G401 (cell line): ENCODE results near the gene ITGB8. TPM values are rescaled to one million over a fixed set of nuclear protein-coding genes. Genes with fewer than 3 reads are reported as not detected.

Experiments used
- DNase-seq: peaks from one replicate; pipeline ENCODE4 v3.0.0-alpha.2; 2015; ENCODE audit warnings: low spot score
- in situ Hi-C: cut with HindIII; loops from 2 replicates; pipeline ENCODE4 v1.10.0; 2016; ENCODE audit warnings: low sequenced_read_pairs, mixed read lengths
- total RNA-seq: library from RNA; depleted of rRNA; stranded (reverse); fragments of >200 nt; shearing (Covaris generic); gene quantifications from 2 replicates; pipeline ENCODE4 v1.2.3, GENCODE V29; 2014

Gene ITGB8
- total RNA-seq, 1 experiment from 2014 or later: not detected

DNA sequence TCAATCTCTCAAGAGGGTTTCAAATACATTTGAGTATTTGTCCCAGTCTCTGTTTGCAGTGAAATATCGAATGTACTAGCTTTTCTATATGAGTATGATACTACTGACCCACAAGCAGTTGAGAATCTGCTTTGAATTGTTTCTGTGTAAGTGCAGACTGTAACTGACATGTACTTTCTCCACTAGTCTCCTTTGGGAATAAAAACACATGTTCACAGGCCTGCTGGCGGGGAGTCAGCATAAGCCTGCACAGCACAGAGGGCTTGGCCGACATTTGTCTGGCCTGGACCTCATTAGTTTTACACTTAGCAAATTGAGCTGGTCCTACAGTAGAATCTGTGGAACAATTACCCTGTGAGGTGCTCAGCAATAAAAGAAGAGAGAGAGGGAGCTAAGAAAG, 72.6 kb downstream of the ITGB8 start:
- no peak for DNase-seq
- in situ Hi-C loops: no loop called here

DNA sequence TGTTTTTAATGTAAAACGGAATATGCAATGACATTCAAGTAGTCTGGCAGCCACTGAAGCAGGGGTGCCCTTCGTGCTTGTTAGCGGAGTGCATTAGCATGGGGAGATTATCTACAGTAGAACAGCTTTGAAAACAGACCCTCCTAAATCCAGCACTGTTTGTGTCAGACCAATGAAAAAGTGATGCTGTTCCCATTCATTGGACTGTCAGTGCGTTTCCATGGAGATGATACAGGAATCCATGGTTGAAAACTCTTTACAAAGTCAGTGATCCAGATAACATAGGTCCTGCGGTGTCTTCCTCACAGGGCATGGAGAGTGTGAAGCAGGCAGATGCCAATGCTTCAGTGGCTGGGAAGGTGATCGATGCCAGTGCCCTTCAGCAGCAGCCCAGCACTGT, 73.6 kb downstream of the ITGB8 start:
- in situ Hi-C loops: no loop called here

DNA sequence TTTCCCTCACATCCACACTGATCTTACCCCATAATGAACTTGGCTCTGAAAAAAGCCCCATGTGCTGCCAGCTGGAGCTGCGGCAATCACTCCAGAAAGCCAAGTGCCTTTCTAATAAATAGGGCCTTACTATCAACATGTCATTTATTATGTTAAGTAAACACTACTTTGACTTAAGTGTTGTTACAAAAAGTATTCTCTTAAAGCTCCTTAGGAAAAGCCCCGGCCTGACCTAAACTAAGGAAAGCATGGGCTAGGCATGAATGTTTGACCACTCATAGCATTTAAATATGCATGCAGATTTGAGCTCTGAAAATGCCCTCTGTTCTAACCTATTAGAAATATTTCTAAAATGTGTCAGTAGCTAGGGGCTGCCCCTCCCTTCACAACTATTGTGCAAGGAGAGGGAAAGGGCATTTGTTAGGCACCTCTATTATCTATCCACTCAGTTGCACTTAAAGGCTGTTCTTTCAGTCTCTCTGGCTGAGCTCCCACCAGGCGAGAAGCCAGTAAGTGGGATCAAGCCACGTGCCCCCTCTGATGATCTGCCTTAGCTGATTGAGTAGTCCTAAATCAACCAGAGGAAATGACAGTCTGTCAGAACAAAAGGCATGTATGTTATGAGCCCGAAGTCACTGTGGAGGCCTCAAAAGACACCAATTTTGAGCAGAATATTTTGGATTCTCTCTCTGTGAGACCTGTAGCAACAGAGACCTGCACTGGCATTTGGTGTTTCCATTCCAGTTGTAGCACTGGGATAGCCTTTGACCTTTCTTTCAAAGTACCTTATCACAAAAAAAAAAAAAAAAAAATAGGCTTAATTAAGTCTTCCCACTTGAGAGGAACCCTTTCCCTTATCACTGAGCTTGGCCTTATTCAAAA, 77.1 kb downstream of the ITGB8 start:
- no peak for DNase-seq
- in situ Hi-C loops: no loop called here

More for the DNA sequence above, 73.6 kb downstream of the ITGB8 start:
- DNase-seq: no peak

DNA sequence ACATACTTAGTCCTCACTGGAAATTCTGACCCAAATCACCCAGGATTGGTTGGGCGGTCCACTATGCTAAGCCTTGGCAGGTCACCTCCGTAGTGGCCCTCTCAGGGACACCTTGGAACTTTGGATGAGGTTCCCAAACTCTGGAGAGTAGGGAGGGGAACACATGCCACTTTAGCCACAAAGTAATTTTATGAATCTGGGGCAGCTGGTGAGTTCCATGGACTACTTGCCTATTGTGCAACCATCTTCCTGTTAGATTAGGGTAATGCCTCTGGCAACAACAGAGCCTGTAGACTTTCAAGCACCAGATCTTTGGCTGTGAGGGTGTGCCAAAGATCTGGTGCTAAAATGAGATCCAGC, 77.7 kb downstream of the ITGB8 start:
- in situ Hi-C loops: no loop called here
- no peak for DNase-seq

DNA sequence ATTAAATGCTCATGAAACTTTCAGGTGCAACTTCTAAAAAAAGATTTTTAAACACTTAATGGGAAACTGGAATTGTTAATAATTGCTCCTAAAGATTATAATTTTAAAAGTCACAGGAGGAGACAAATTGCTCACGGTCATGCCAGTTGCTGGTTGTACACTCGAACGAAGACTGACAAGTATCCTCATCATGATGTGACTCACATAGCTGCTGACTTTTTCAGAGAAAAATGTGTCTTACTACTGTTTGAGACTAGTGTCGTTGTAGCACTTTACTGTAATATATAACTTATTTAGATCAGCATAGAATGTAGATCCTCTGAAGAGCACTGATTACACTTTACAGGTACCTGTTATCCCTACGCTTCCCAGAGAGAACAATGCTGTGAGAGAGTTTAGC, 79.3 kb downstream of the ITGB8 start:
- in situ Hi-C loops: no loop called here
- DNase-seq: no peak

DNA sequence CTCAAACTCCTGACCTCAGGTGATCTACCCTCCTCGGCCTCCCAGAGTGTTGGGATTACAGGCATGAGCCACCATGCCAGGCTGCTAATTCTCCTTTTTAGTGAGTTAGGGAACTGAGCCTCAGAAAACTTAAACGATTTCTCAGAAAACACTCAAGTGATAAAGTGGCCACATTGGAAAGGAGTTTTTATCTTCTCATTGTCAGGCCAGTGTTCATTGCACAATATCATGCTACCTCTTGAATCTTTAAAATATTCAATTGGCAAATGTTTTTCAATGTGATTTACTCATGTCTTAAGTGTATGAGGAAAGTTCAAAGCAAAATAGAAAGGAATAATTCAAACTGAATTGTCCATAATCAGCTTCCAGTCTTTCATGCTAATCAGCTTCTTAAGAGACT, 80.7 kb downstream of the ITGB8 start:
- no peak for DNase-seq
- in situ Hi-C loops: no loop called here

DNA sequence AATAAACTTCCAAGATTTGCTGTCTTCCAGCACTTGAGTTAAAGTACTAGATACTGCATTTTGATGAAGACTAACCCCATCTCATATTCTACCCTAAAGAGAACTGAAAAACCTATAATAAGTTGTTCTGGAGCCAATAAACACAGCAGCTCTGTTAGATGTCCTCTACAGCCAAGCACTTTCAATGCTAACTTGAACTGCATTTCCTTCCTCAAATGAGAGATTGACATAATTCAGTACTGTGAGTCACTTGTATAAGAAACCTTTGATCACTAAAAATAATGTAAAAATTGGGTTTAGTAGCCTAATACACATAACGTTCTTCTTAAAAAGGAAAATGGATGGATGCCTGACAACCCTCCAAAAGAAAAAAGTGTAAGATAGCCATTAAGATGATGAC, 81.3 kb downstream of the ITGB8 start:
- no peak for DNase-seq
- in situ Hi-C loops: no loop called here

DNA sequence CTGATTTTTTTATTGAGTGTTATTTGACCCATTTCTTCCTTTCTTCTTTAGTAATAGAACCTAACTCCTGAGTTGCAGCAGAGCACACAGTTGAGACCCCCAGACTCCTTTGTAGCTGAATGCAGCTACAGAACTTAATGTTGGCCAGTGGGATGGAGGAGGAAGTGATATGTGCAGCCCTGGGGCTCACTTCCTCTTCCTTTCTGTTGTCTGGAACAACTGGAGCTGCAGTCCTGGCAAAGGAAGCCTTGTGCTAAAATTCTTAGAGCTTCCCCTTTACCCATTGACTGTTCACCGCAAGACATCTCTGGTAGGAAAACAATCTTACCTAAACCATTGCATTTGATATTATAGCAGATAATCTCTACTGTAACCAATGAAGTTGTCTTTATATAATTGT, 86.6 kb downstream of the ITGB8 start:
- in situ Hi-C loops: no loop called here

DNA sequence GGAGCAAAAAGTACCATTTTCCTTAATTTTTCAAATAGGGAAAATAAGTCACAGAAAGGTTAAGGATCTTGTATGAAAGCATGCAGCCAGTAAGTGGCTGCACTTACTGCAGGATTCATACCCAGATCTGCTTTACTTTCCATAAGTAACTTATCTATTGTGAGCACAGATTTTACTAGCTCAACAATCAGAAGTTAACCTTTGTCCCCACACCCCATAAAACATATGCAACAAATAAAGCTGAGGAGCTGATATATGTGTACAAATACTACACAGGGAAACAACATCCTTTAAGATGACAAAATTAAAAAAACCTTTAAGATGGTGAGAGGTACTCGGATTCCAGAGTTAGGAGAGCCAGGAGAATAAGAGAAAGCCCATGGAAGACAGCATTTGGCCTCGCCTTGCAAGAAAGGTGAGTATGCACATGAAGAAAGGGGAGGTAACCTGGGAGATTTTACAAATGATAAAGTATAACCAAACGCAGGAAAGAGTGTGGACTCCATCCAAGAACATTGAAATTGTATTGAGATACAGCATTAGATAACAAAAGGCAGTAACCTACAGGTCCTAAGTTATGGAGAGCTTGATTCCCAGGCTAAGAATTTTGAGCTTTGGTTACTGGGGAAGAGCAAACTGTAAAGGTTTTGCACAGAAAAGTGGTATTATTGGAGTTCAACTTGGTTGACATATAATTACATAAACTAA, 87.1 kb downstream of the ITGB8 start:
- in situ Hi-C loops: no loop called here
- no peak for DNase-seq

More for the DNA sequence above, 86.6 kb downstream of the ITGB8 start:
- DNase-seq: no peak

DNA sequence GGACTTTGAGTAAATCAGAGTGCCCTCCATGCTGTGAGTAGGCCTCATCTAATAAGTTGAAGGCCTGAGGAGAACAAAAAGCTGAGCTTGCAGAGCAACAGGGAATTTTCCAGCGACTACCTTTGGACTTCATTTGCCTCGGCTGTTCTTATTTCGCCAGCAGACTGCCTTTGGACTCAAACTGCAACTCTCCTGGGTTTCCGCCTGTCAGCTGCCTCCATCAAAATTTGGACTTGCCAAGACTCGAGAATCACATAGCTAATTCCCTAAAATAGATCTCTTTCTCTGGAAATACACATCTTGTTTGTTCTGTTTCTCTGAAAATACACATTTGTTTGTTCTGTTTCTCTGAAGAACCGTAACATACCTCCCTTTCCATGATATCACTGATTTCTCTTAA, 93.8 kb downstream of the ITGB8 start:
- DNase-seq: no peak
- in situ Hi-C loops: no loop called here

DNA sequence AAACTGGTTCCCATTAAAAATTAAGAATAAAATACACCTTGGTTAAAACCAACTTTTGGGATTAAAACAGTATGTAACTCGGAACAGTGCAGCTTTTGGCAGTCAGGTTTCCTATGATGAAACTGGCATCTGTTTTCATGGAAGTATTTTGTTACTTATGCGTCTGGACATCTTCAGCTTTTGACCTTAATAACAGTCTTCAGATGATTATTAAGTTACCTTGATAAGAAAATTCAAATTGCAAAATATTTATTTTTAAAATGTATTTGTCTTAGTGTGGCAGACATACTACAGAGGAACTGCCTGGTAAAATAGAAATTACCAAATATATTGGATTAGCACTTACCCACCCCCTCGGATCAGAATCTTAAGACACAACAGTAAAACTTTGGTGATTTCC, 100.0 kb downstream of the ITGB8 start:
- in situ Hi-C loops: no loop called here
- no peak for DNase-seq

DNA sequence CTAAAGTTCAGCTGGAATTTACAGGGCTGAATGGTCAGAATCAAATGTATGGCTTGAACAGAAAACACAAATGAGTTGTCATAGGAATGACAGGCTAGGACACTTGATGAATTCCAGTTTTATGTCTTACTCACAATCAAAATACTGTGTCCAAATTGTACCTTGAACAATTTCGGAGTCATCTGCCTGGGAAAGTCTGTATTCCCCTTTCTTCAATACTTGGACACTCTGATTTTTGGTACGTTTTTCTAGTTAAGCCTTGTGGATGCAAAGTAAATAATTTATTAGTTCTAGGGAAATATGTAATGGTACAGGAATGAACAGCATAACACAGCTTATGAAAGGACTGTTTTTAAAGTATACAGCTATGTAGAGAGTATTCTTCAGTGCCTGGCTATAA, 100.4 kb downstream of the ITGB8 start:
- in situ Hi-C loops: no loop called here
- DNase-seq: no peak

DNA sequence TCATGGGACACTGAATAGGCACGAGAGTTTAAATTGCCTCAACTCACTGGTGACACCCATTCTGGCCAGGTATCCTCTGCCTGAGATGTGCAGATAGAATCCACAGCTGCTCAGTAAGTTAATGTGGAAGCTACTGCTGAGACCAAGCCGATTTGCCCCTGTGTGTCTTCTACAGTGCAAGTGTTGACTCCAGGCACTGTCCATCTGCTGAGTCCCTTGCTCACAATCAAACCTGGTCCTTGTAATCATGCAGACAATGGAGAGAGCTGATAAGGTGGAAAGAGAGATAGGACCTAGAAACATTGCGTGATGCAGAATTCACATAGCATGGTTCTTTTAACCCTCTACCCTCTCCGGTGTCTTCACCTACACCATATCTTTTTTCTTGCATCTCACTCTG, 101.4 kb downstream of the ITGB8 start:
- DNase-seq: no peak
- in situ Hi-C loops: no loop called here

DNA sequence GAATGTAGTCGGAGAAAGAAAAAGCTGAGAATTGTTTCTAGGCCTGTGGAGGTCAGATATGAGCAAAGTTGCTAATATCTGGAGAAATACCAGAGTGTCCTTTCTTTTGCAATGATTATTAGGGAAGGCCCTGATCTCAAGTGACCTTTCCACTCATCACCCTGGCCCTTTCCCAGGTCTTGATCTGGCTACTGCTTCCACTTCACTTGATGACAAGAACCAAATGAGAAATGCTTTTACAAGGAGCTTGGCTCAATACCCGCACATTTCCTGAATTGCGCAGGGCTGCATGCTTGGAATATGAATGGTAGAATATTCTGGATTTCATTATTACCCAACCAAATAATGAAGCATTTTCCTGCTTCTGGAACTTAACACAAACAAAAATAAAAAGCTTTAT, 104.6 kb downstream of the ITGB8 start:
- in situ Hi-C loops: no loop called here
- DNase-seq: peak; percentile 6

DNA sequence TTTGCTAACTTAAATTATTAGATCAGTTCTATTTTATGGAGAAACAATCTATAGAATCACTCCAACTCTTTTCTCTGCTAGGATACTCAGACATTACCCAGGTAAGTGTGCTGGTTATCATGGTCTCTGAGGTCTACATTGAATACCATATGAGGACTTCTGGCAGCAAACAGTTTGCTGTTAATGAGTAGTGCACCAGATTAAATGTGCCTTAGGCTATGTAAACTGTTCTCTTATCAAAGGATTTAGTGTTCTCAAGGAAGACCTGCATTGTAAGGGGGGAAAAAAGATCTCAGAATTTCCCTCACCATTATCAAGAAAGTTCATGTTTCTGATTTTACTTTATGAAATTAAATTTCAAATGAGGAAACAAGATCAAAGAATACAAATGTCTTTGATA, 107.5 kb downstream of the ITGB8 start:
- no peak for DNase-seq
- in situ Hi-C loops: no loop called here

DNA sequence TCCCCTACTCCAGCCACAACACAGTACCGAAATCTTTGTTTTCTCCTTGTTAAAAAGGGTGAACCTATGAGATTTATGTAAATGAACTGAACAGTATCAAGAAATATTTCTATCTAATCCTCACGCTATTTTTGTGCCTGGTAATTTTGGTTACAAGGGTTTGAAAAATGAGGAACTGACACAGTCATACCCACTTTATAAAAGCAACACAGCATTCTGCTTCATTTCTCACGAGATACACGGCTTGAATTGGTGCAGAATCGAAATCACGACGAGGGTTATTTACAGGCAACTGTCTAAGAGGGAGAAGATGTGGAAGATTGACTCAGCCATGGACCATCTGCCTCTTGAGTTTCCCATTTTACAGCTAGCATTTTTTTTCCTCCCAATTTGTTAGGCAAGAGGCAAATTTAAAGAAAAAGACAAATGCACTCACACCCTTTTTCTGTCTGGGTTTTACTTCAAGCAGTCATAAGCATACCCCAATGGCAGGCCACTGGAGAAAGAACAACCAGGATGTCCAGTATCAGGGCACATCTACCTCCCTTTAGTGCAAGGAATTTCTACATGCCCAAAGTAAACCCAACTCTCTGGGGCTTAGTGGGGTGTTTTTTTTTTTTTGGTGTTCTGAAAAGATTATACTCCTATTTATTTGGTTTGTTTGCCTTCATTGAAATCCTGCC, 108.1 kb downstream of the ITGB8 start:
- in situ Hi-C loops: no loop called here
- DNase-seq: no peak

DNA sequence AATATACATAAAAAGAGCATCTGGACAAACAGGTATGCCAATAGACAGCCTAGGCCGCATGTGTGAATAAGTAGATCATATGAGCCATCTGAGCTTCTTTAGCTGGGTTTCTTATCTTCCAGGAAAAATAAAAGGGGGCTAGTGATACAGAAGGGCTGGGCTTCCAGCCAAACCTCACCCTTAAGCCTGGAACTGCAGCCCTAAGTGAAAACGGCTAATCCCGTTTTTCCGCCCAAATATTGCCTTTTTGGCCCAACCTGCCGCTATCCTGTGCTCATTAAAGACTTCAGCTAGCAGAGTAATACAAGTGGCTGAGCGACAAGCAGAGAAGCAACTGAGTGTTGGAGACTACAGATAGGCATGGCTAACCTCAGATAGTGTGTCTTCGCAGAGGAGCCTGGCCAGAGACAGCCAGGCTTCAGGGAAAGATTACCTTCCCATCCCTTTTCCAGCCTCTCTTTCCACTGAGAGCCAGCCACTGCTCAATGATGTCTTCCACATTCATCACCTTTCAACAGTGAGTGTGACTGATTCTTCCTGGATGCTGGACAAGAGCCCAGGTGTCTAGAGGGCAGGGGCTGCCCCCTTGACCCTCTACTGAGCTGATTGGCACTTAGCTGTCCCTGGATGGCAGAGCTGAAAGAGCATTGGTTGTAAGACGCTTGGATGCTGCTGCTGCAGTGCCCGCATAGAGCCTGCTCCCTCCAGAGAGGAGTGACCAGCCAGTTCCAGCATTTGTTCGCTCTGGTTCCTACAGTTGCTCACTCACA, 108.9 kb downstream of the ITGB8 start:
- in situ Hi-C loops: no loop called here
- no peak for DNase-seq

DNA sequence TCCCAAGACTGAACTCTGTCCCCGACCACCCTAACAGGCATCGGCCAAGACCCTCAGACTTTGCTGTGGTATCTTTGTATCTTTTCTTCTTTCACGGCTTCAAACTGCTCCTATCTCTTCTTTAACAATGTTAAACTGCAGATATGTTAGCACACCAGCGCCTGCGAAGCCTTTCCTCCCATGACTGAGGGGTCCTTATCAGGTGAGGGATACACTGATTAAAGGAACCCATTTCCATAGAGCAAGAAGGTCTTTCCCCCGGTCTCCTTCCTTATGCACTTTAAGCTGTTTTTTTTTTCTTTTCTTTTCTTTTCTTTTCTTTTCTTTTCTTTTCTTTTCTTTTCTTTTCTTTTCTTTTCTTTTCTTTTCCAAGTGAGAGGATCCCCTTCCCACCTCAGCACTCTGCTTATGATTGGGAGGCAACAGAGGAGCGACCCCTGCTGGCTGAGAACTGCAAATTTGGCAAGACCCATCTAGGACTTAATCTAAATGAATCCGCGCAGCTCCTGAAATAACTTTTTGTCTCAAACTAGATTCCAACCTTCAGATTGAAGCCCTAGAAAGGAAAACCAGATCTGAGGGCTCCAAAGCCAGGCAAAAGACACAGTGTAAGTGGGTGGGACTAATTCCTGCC, 109.9 kb downstream of the ITGB8 start:
- no peak for DNase-seq
- in situ Hi-C loops: no loop called here

DNA sequence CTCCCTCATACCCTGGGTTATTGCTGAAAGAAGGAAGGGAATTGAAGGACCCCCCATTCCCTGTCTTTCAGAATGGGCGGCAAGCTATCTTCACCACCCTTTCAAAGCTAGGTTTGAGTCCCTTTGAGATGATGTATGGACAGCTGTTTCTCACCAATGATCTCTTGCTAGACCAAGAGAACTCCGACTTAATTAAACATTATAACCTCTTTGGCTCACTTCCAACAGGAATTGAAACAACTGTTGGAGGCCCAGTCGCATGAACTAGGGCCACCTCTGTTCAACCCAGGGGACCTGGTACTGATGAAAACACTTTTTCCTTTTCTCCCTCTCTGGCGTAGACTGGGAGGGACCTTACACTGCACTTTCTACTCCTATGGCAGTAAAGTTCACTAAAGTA, 110.6 kb downstream of the ITGB8 start:
- in situ Hi-C loops: no loop called here

More for the DNA sequence above, 110.6 kb downstream of the ITGB8 start:
- no peak for DNase-seq
